GM18520 (cell line): ENCODE measurements around the gene PVALB.
A peak's percentile ranks its signal among the peaks of the same experiment; 100 is the strongest.

ENCODE experiments used
- ATAC-seq: cut with Tn5 transposase; IDR thresholded peaks from one replicate; pipeline ENCODE4 v1.9.1; 2021; ENCODE audit not compliant: unreplicated experiment

The PVALB gene

GRCh38 chr22:36816636-36817524 is at the start of gene PVALB:
Gene PVALB, minus strand, starts transcription at chr22:36817035. Its CDS starts 30 bp downstream, at chr22:36817005.
- no peak for ATAC-seq

- no peak for ATAC-seq
These were observed 48.5 kb upstream of the PVALB start for GRCh38 chr22:36865346-36865745.

- ATAC-seq, result no peak
These were observed 47.8 kb upstream of the PVALB start for GRCh38 chr22:36864454-36865215.

GRCh38 chr22:36863979-36864378 is 47.1 kb upstream of the PVALB start:
- no peak for ATAC-seq

GRCh38 chr22:36863281-36863680 is 46.4 kb upstream of the PVALB start:
- no peak for ATAC-seq

GRCh38 chr22:36862251-36863242 is 45.7 kb upstream of the PVALB start:
- ATAC-seq, result no peak

- ATAC-seq, result peak; percentile 62
These were observed 44.2 kb upstream of the PVALB start, which contains the start of gene NCF4 for GRCh38 chr22:36860821-36861659. Gene NCF4, plus strand, starts transcription at chr22:36861006. Its CDS starts 166 bp downstream, at chr22:36861172.

- ATAC-seq, result no peak
These were observed 43.6 kb upstream of the PVALB start for GRCh38 chr22:36860438-36860820.

GRCh38 chr22:36860017-36860416 is 43.2 kb upstream of the PVALB start:
- no peak for ATAC-seq

GRCh38 chr22:36858966-36859365 is 42.1 kb upstream of the PVALB start:
- ATAC-seq, result no peak

- ATAC-seq, result no peak
These were observed 41.3 kb upstream of the PVALB start for GRCh38 chr22:36858156-36858555.

- no peak for ATAC-seq
These were observed 39.9 kb upstream of the PVALB start for GRCh38 chr22:36856792-36857135.

GRCh38 chr22:36856121-36856791 is 39.4 kb upstream of the PVALB start:
- ATAC-seq, result no peak

GRCh38 chr22:36855478-36855877 is 38.6 kb upstream of the PVALB start:
- no peak for ATAC-seq

GRCh38 chr22:36853407-36854099 is 36.7 kb upstream of the PVALB start:
- no peak for ATAC-seq

- no peak for ATAC-seq
These were observed 35.5 kb upstream of the PVALB start for GRCh38 chr22:36852056-36852973.

- no peak for ATAC-seq
These were observed 33.8 kb upstream of the PVALB start for GRCh38 chr22:36850682-36851081.

- no peak for ATAC-seq
These were observed 33.2 kb upstream of the PVALB start for GRCh38 chr22:36850056-36850455.
